Mammary epithelial cell (primary cell): ENCODE data around the gene CCDC107.

ENCODE experiments used
- CTCF ChIP-seq, 2 donors: IDR thresholded peaks in 1 of 2; conservative IDR thresholded peaks in 1 of 2; 2 replicates each; pipeline ENCODE4 v1.5.1; 2011 to 2012; ENCODE audit warnings: inconsistent platforms in 2 of 2, low read length in 2 of 2, mild to moderate bottlenecking in 2 of 2, control low read depth in 1 of 2, low read depth in 1 of 2; ENCODE audit not compliant: insufficient read depth in 1 of 2; ENCODE audit errors: extremely low read depth in 1 of 2
- EZH2 ChIP-seq: IDR thresholded peaks from 2 replicates; pipeline ENCODE4 v1.6.1; 2012; ENCODE audit warnings: low read length, inconsistent platforms, borderline replicate concordance

- TF ChIP-seq CTCF (conservative IDR thresholded peaks at IDR 0.05 in 1 of 2, IDR thresholded peaks at IDR 0.05 in 1 of 2; ENCODE audit: extremely low read depth in 1 of 2, insufficient read depth in 1 of 2, low read depth in 1 of 2, low read length in 2 of 2) = no peak
- no peak for TF ChIP-seq EZH2
These were observed 33.2 kb downstream of the CCDC107 start for GRCh38 chr9:35691334-35691650.
